ENCODE data around the gene MZB1.

DNA sequence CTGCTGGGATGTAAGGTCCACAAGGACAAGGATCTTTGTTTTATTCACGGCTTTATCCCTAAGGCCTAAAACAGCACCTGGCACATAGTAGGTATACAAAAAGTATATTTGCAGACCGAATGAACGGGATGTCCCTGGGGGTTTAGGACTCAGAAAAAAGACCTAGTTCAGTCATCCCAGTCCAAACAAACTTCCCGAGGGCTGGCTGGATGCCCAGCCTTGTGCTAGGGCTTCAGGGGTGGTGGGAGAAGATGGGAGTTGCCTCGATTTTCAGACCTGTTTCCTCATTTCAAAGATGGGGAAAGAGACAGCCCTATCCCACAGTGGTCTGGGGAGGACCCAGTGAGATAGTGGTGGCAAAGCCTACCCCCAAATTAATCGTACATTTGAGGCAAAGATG, 8.2 kb upstream of the MZB1 start:
- TF ChIP-seq, protein P1, sequence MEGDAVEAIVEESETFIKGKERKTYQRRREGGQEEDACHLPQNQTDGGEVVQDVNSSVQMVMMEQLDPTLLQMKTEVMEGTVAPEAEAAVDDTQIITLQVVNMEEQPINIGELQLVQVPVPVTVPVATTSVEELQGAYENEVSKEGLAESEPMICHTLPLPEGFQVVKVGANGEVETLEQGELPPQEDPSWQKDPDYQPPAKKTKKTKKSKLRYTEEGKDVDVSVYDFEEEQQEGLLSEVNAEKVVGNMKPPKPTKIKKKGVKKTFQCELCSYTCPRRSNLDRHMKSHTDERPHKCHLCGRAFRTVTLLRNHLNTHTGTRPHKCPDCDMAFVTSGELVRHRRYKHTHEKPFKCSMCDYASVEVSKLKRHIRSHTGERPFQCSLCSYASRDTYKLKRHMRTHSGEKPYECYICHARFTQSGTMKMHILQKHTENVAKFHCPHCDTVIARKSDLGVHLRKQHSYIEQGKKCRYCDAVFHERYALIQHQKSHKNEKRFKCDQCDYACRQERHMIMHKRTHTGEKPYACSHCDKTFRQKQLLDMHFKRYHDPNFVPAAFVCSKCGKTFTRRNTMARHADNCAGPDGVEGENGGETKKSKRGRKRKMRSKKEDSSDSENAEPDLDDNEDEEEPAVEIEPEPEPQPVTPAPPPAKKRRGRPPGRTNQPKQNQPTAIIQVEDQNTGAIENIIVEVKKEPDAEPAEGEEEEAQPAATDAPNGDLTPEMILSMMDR (conservative IDR thresholded peaks at IDR 0.05) = no peak
- TF ChIP-seq EZH2 (IDR thresholded peaks at IDR 0.05; ENCODE audit: low read depth) = no peak
